ENCODE results near the gene SYT1.

DNA sequence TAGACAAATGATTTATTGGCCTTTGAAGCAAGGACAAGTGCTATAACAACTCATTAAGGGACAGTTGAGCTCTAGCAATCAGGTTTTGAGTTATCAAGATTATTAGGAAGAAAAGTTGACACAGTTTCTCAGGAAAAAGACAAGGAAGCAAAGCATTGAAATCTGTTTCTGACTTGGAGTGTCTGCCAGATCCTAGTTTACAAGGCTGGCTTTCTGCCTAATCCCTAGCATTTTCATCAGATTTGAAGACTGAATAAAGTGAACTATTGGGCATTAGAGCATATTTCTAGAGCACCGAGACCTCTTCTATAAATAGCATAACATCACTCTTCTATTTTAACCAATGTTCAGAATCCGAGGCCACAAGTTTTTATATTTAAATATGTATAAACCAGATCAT lies 7.0 kb downstream of the SYT1 start:
- TF ChIP-seq PPARA (CRISPR knock-in tag; IDR thresholded peaks at IDR 0.05; ENCODE audit: borderline replicate concordance) = no peak
- TF ChIP-seq, protein P1, sequence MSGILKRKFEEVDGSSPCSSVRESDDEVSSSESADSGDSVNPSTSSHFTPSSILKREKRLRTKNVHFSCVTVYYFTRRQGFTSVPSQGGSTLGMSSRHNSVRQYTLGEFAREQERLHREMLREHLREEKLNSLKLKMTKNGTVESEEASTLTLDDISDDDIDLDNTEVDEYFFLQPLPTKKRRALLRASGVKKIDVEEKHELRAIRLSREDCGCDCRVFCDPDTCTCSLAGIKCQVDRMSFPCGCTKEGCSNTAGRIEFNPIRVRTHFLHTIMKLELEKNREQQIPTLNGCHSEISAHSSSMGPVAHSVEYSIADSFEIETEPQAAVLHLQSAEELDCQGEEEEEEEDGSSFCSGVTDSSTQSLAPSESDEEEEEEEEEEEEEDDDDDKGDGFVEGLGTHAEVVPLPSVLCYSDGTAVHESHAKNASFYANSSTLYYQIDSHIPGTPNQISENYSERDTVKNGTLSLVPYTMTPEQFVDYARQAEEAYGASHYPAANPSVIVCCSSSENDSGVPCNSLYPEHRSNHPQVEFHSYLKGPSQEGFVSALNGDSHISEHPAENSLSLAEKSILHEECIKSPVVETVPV (CRISPR knock-in tag; IDR thresholded peaks at IDR 0.05) = no peak
- TF ChIP-seq TCF4 (CRISPR knock-in tag; IDR thresholded peaks at IDR 0.05; ENCODE audit: borderline replicate concordance) = no peak
- no peak for TF ChIP-seq ESRRG (CRISPR knock-in tag; IDR thresholded peaks at IDR 0.05)
- TF ChIP-seq, protein P2, sequence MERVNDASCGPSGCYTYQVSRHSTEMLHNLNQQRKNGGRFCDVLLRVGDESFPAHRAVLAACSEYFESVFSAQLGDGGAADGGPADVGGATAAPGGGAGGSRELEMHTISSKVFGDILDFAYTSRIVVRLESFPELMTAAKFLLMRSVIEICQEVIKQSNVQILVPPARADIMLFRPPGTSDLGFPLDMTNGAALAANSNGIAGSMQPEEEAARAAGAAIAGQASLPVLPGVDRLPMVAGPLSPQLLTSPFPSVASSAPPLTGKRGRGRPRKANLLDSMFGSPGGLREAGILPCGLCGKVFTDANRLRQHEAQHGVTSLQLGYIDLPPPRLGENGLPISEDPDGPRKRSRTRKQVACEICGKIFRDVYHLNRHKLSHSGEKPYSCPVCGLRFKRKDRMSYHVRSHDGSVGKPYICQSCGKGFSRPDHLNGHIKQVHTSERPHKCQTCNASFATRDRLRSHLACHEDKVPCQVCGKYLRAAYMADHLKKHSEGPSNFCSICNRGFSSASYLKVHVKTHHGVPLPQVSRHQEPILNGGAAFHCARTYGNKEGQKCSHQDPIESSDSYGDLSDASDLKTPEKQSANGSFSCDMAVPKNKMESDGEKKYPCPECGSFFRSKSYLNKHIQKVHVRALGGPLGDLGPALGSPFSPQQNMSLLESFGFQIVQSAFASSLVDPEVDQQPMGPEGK (CRISPR knock-in tag; IDR thresholded peaks at IDR 0.05; ENCODE audit: borderline replicate concordance) = no peak
- TF ChIP-seq, protein P3, sequence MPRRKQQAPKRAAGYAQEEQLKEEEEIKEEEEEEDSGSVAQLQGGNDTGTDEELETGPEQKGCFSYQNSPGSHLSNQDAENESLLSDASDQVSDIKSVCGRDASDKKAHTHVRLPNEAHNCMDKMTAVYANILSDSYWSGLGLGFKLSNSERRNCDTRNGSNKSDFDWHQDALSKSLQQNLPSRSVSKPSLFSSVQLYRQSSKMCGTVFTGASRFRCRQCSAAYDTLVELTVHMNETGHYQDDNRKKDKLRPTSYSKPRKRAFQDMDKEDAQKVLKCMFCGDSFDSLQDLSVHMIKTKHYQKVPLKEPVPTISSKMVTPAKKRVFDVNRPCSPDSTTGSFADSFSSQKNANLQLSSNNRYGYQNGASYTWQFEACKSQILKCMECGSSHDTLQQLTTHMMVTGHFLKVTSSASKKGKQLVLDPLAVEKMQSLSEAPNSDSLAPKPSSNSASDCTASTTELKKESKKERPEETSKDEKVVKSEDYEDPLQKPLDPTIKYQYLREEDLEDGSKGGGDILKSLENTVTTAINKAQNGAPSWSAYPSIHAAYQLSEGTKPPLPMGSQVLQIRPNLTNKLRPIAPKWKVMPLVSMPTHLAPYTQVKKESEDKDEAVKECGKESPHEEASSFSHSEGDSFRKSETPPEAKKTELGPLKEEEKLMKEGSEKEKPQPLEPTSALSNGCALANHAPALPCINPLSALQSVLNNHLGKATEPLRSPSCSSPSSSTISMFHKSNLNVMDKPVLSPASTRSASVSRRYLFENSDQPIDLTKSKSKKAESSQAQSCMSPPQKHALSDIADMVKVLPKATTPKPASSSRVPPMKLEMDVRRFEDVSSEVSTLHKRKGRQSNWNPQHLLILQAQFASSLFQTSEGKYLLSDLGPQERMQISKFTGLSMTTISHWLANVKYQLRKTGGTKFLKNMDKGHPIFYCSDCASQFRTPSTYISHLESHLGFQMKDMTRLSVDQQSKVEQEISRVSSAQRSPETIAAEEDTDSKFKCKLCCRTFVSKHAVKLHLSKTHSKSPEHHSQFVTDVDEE (CRISPR knock-in tag; IDR thresholded peaks at IDR 0.05) = no peak
- no peak for TF ChIP-seq ZNF565 (CRISPR knock-in tag; conservative IDR thresholded peaks at IDR 0.05; ENCODE audit: low read depth)
- TF ChIP-seq GLIS3 (CRISPR knock-in tag; IDR thresholded peaks at IDR 0.05) = no peak
- TF ChIP-seq RARB (CRISPR knock-in tag; IDR thresholded peaks at IDR 0.05) = no peak
- no peak for TF ChIP-seq OSR1 (CRISPR knock-in tag; IDR thresholded peaks at IDR 0.05)
- no peak for TF ChIP-seq ARNTL (CRISPR knock-in tag; IDR thresholded peaks at IDR 0.05; ENCODE audit: borderline replicate concordance, low read depth)
- TF ChIP-seq SNAI2 (CRISPR knock-in tag; IDR thresholded peaks at IDR 0.05) = no peak
- TF ChIP-seq ZFP30 (CRISPR knock-in tag; IDR thresholded peaks at IDR 0.05) = no peak

Measured in SK-N-SH treated with all-trans-retinoic acid at 6 μM for 48 hours (cell line).